K562 (cell line): ENCODE data around the gene PCBP3. TPM values are rescaled to one million over a fixed set of nuclear protein-coding genes. Genes with fewer than 3 reads are reported as not detected.

Source experiments
- ARID2 ChIP-seq: fragments of 450-650 bp; IDR thresholded peaks from 2 replicates; pipeline ENCODE4 v1.6.1; 2017; ENCODE audit warnings: antibody characterized with exemption, mild to moderate bottlenecking
- CBX5 ChIP-seq: IDR thresholded peaks from 2 replicates; pipeline ENCODE4 v1.6.1; 2014; ENCODE audit warnings: low read depth, borderline replicate concordance
- FOXK2 ChIP-seq, 2 experiments: fragments of 450-650 bp; IDR thresholded peaks in 1 of 2; conservative IDR thresholded peaks in 1 of 2; 2 replicates each; pipeline ENCODE4 v1.6.1; 2016; ENCODE audit warnings: low read depth in 2 of 2, mild to moderate bottlenecking in 1 of 2
- HDAC1 ChIP-seq, 2 experiments: fragments of 450-650 bp; IDR thresholded peaks; 2 replicates each; pipeline ENCODE4 v1.6.1; 2016 to 2017; ENCODE audit warnings: inconsistent platforms in 1 of 2, mild to moderate bottlenecking in 1 of 2, moderate library complexity in 1 of 2
- NFIX ChIP-seq: fragments of 250-450 bp; sonication (Bioruptor Pico); IDR thresholded peaks from 2 replicates; pipeline ENCODE4 v1.4.0; 2020; ENCODE audit warnings: low read depth, mild to moderate bottlenecking, moderate library complexity
- PHF8 ChIP-seq: fragments of 200-600 bp; sonication (generic); IDR thresholded peaks from 2 replicates; pipeline ENCODE4 v1.6.1; 2012; ENCODE audit warnings: mixed run types, mild to moderate bottlenecking, inconsistent platforms, low read length, moderate library complexity, borderline replicate concordance
- SIRT6 ChIP-seq: IDR thresholded peaks from one replicate; pipeline ENCODE4 v1.6.1; 2012; ENCODE audit warnings: low read depth, mild to moderate bottlenecking, control low read depth, inconsistent platforms, low read length, moderate library complexity
- THRB ChIP-seq: fragments of 450-650 bp; formaldehyde crosslinking; conservative IDR thresholded peaks from 2 replicates; pipeline ENCODE4 v1.4.0; 2022; ENCODE audit warnings: mild to moderate bottlenecking, missing genetic modification characterization
- ZNF134 ChIP-seq: fragments of 250-450 bp; sonication (Bioruptor Pico); conservative IDR thresholded peaks from 2 replicates; pipeline ENCODE4 v1.4.0; 2020
- ZNF384 ChIP-seq: IDR thresholded peaks from 2 replicates; pipeline ENCODE4 v1.6.1; 2012; ENCODE audit warnings: low read depth, low read length, improper control_type of control experiment
- ZNF511 ChIP-seq: sonication (generic); formaldehyde crosslinking; IDR thresholded peaks from 2 replicates; pipeline ENCODE4 v1.8.0; 2022; ENCODE audit warnings: mild to moderate bottlenecking, missing genetic modification reagents
- polyA plus RNA-seq, 8 experiments: library from polyadenylated mRNA; depleted of rRNA in 4 of 8; stranded (reverse) in 5 of 8; unstranded in 3 of 8; fragments of >200 nt; fragmentation: Nextera tagmentation in 2 of 8; fragmentation: Illumina TruSeq in 1 of 8; extraction: Ambion mirVana in 2 of 8; extraction: Trizol in 1 of 8; gene quantifications; 2 replicates each; pipeline versions ENCODE4 v1.2.1 to v1.2.3, GENCODE V29; 2011 to 2014; ENCODE audit warnings: inconsistent platforms in 1 of 8, missing spikeins in 1 of 8
- total RNA-seq, 7 experiments: library from RNA; depleted of rRNA in 6 of 7; stranded (reverse); fragments of >200 nt in 6 of 7; fragmentation: Illumina TruSeq in 2 of 7; extraction: Trizol in 2 of 7; gene quantifications; 2 replicates each; pipeline versions ENCODE4 v1.2.1 to v1.2.3, GENCODE V29; 2011 to 2021; ENCODE audit warnings: low replicate concordance in 1 of 7
- TF ChIP-seq, protein P1 (sequence below): fragments of 200-600 bp; sonication (generic); IDR thresholded peaks from one replicate; pipeline ENCODE4 v1.6.1; 2012; ENCODE audit warnings: mild to moderate bottlenecking, low read depth, low read length, inconsistent platforms

PCBP3 gene
- total and polyA plus RNA-seq, 9 of the 15 experiments (the other 6 are each of a cell fraction or from before 2014, with no cell fraction given), result 0.18 TPM; not detected in 8

DNA sequence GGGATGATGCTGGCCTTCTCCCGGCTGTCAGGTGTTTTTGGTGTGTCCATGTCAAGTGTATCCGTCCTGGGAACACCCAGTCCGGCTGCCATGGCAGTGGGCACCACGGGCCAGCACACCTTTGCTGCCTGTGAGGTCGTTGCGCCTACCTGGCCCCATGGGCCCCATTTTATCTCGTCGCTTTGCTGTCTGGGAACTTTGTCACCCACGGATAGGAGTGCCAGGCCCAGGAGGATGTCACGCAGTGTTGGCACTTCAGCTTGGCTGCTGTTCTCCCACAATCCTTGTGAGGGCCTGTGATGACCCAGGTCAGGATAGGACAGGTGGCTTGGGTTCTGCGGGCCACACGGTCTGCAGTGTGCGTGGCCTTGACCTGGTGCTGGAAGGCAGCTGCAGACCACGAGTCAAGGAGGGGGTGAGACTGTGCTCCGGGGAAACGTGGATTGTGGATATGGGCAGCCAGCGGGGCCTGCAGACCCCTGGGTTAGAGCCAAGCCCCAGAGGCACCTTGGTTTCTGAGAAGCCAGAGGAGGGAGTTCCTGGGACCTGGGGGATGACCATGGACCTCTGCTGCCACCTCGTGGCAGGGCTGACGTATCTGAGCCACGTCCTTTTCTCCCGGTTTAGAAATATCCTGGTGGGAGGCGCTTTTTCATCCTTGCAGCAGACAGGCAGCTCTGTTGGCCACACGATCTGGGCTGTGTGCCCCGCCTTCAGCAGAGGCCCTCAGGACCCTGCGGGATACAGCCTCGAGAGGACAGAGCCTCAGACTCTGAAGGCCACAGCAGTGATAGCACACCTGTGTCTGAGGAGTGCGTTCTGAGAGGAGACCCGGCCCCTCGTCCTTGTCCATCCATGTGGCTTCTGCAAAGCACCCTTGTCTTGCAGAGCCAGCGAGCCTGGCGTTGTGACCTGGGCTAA lies 176.9 kb downstream of the PCBP3 start (continued):
- no peak for TF ChIP-seq FOXK2 (conservative IDR thresholded peaks at IDR 0.05 in 1 of 2, IDR thresholded peaks at IDR 0.05 in 1 of 2; ENCODE audit: low read depth in 2 of 2)
- no peak for TF ChIP-seq CBX5
- TF ChIP-seq THRB, result no peak
- no peak for TF ChIP-seq ZNF134
- 0 out of 2 replicates have a peak, but pooled peaks have one; percentile 18 for TF ChIP-seq ZNF511
- peak; percentile 31; the same call in 1 of the 2 replicates for TF ChIP-seq ARID2
- TF ChIP-seq, protein P1, sequence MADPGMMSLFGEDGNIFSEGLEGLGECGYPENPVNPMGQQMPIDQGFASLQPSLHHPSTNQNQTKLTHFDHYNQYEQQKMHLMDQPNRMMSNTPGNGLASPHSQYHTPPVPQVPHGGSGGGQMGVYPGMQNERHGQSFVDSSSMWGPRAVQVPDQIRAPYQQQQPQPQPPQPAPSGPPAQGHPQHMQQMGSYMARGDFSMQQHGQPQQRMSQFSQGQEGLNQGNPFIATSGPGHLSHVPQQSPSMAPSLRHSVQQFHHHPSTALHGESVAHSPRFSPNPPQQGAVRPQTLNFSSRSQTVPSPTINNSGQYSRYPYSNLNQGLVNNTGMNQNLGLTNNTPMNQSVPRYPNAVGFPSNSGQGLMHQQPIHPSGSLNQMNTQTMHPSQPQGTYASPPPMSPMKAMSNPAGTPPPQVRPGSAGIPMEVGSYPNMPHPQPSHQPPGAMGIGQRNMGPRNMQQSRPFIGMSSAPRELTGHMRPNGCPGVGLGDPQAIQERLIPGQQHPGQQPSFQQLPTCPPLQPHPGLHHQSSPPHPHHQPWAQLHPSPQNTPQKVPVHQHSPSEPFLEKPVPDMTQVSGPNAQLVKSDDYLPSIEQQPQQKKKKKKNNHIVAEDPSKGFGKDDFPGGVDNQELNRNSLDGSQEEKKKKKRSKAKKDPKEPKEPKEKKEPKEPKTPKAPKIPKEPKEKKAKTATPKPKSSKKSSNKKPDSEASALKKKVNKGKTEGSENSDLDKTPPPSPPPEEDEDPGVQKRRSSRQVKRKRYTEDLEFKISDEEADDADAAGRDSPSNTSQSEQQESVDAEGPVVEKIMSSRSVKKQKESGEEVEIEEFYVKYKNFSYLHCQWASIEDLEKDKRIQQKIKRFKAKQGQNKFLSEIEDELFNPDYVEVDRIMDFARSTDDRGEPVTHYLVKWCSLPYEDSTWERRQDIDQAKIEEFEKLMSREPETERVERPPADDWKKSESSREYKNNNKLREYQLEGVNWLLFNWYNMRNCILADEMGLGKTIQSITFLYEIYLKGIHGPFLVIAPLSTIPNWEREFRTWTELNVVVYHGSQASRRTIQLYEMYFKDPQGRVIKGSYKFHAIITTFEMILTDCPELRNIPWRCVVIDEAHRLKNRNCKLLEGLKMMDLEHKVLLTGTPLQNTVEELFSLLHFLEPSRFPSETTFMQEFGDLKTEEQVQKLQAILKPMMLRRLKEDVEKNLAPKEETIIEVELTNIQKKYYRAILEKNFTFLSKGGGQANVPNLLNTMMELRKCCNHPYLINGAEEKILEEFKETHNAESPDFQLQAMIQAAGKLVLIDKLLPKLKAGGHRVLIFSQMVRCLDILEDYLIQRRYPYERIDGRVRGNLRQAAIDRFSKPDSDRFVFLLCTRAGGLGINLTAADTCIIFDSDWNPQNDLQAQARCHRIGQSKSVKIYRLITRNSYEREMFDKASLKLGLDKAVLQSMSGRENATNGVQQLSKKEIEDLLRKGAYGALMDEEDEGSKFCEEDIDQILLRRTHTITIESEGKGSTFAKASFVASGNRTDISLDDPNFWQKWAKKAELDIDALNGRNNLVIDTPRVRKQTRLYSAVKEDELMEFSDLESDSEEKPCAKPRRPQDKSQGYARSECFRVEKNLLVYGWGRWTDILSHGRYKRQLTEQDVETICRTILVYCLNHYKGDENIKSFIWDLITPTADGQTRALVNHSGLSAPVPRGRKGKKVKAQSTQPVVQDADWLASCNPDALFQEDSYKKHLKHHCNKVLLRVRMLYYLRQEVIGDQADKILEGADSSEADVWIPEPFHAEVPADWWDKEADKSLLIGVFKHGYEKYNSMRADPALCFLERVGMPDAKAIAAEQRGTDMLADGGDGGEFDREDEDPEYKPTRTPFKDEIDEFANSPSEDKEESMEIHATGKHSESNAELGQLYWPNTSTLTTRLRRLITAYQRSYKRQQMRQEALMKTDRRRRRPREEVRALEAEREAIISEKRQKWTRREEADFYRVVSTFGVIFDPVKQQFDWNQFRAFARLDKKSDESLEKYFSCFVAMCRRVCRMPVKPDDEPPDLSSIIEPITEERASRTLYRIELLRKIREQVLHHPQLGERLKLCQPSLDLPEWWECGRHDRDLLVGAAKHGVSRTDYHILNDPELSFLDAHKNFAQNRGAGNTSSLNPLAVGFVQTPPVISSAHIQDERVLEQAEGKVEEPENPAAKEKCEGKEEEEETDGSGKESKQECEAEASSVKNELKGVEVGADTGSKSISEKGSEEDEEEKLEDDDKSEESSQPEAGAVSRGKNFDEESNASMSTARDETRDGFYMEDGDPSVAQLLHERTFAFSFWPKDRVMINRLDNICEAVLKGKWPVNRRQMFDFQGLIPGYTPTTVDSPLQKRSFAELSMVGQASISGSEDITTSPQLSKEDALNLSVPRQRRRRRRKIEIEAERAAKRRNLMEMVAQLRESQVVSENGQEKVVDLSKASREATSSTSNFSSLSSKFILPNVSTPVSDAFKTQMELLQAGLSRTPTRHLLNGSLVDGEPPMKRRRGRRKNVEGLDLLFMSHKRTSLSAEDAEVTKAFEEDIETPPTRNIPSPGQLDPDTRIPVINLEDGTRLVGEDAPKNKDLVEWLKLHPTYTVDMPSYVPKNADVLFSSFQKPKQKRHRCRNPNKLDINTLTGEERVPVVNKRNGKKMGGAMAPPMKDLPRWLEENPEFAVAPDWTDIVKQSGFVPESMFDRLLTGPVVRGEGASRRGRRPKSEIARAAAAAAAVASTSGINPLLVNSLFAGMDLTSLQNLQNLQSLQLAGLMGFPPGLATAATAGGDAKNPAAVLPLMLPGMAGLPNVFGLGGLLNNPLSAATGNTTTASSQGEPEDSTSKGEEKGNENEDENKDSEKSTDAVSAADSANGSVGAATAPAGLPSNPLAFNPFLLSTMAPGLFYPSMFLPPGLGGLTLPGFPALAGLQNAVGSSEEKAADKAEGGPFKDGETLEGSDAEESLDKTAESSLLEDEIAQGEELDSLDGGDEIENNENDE, result no peak
- TF ChIP-seq ZNF384, result no peak
- no peak for TF ChIP-seq NFIX (CRISPR knock-in tag)
- TF ChIP-seq SIRT6, result no peak
- TF ChIP-seq PHF8, result no peak
- TF ChIP-seq HDAC1 (IDR thresholded peaks at IDR 0.05), result no peak
